Measurements from ENCODE around the gene ZNRF2. TPM values are rescaled to one million over a fixed set of nuclear protein-coding genes. Genes with fewer than 3 reads are reported as not detected.

The ZNRF2 gene
- total RNA-seq, 1 experiment from 2014 or later = 22.1 TPM

GRCh38 chr7:30281263-30281662 is 3.1 kb upstream of the ZNRF2 start:
- in situ Hi-C loops (cut with HindIII; ENCODE audit: low pct_unique_long_range_greater_than_20kb, low sequenced_read_pairs) (no loop called here), intact Hi-C loops (cut with micrococcal nuclease; ENCODE audit: unreplicated experiment) (no loop called here)
- BruUV-seq (replicated peaks) = no TSS peak
- no peak overlapping the region for H3K27ac ChIP-seq (ENCODE audit: low read length)
- H3K4me3 ChIP-seq (ENCODE audit: low read depth in 2 of 2, low read length in 2 of 2) = no peak overlapping the region
- H3K27me3 ChIP-seq (ENCODE audit: control insufficient read depth, insufficient read depth, low read length) = no peaks in the 10 kb centered on the region
- no peaks in the 10 kb centered on the region for H3K36me3 ChIP-seq (ENCODE audit: control insufficient read depth, insufficient read depth, low read length)
- ATAC-seq = no peak
- H3K4me1 ChIP-seq (ENCODE audit: control insufficient read depth, insufficient read depth, low read length) = peaks cover 4% of the 10 kb centered on the region; the same call in 1 of the 2 replicates
- DNase-seq (ENCODE audit: low read depth, low spot score) = no peak
- ChIA-PET POLR2A (interaction anchor here (0.6 kb wide), 1 partner anchor 245 kb away, joined by 5 read pairs; no protein-coding TSS in a partner anchor), CTCF (no interaction called here)
- TF ChIP-seq SIN3A (IDR thresholded peaks at IDR 0.05; ENCODE audit: borderline replicate concordance, insufficient read depth, low read depth, low read length) = no peak
- TF ChIP-seq POLR2AphosphoS5 (IDR thresholded peaks at IDR 0.05; ENCODE audit: low read depth, low read length) = no peak
- TF ChIP-seq, protein P1, sequence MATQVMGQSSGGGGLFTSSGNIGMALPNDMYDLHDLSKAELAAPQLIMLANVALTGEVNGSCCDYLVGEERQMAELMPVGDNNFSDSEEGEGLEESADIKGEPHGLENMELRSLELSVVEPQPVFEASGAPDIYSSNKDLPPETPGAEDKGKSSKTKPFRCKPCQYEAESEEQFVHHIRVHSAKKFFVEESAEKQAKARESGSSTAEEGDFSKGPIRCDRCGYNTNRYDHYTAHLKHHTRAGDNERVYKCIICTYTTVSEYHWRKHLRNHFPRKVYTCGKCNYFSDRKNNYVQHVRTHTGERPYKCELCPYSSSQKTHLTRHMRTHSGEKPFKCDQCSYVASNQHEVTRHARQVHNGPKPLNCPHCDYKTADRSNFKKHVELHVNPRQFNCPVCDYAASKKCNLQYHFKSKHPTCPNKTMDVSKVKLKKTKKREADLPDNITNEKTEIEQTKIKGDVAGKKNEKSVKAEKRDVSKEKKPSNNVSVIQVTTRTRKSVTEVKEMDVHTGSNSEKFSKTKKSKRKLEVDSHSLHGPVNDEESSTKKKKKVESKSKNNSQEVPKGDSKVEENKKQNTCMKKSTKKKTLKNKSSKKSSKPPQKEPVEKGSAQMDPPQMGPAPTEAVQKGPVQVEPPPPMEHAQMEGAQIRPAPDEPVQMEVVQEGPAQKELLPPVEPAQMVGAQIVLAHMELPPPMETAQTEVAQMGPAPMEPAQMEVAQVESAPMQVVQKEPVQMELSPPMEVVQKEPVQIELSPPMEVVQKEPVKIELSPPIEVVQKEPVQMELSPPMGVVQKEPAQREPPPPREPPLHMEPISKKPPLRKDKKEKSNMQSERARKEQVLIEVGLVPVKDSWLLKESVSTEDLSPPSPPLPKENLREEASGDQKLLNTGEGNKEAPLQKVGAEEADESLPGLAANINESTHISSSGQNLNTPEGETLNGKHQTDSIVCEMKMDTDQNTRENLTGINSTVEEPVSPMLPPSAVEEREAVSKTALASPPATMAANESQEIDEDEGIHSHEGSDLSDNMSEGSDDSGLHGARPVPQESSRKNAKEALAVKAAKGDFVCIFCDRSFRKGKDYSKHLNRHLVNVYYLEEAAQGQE (IDR thresholded peaks at IDR 0.05; ENCODE audit: insufficient read depth in 1 of 2, low read depth in 2 of 2, low read length in 1 of 2) = no peak
- no peak for TF ChIP-seq CTCF (IDR thresholded peaks at IDR 0.05)
- TF ChIP-seq TCF7L2 (IDR thresholded peaks at IDR 0.05; ENCODE audit: low read depth, low read length) = no peak
- H3K9me3 ChIP-seq (ENCODE audit: control insufficient read depth, insufficient read depth, low read depth, low read length) = no peaks in the 10 kb centered on the region

DNA sequence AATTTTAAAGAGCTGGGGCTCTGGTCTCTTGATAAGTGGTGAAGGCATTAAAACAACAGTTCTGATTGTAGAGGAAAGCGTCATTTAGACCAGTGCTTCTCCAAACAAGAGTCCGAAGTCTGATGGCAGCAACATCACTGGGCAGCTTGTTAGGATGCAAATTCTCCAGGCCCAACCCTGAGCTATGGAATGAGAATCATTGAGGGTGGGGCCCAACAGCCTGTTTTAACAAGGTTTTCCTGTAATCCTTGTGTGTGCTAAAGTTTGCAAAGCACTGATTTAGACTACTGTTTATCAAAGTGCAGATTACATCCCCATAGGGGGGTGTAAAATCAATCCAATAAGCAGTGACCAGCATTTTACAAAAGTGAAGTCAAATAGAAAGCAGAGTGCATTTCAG is 2.6 kb upstream of the ZNRF2 start:
- intact Hi-C loops (cut with micrococcal nuclease; ENCODE audit: unreplicated experiment) (no loop called here), in situ Hi-C loops (cut with HindIII; ENCODE audit: low pct_unique_long_range_greater_than_20kb, low sequenced_read_pairs) (no loop called here)
- H3K27me3 ChIP-seq (ENCODE audit: control insufficient read depth, insufficient read depth, low read length) = no peaks in the 10 kb centered on the region
- POLR2A ChIA-PET = no interaction called here
- no peaks in the 10 kb centered on the region for H3K36me3 ChIP-seq (ENCODE audit: control insufficient read depth, insufficient read depth, low read length)
- no TSS peak for BruUV-seq (replicated peaks)
- no peak overlapping the region for H3K27ac ChIP-seq (ENCODE audit: low read length)
- DNase-seq (ENCODE audit: low read depth, low spot score) (no peak), ATAC-seq (no peak)
- H3K4me3 ChIP-seq (ENCODE audit: low read depth in 2 of 2, low read length in 2 of 2) = no peak overlapping the region
- CTCF ChIA-PET = no interaction called here
- no peaks in the 10 kb centered on the region for H3K9me3 ChIP-seq (ENCODE audit: control insufficient read depth, insufficient read depth, low read depth, low read length)
- peaks cover 4% of the 10 kb centered on the region; the same call in 1 of the 2 replicates for H3K4me1 ChIP-seq (ENCODE audit: control insufficient read depth, insufficient read depth, low read length)
- TF ChIP-seq, protein P1 (IDR thresholded peaks at IDR 0.05; ENCODE audit: insufficient read depth in 1 of 2, low read depth in 2 of 2, low read length in 1 of 2) = no peak

Measured in Panc1 (cell line).